Daoy (cell line): Measurements from ENCODE around the gene AHDC1. TPM values are rescaled to one million over a fixed set of nuclear protein-coding genes. Genes with fewer than 3 reads are reported as not detected.

Source experiments
- DNase-seq: peaks from one replicate; pipeline ENCODE4 v3.0.0-alpha.2; 2015; ENCODE audit warnings: low read depth
- total RNA-seq: library from RNA; depleted of rRNA; stranded (reverse); fragments of >200 nt; shearing (Covaris generic); gene quantifications from 2 replicates; pipeline ENCODE4 v1.2.3, GENCODE V29; 2014

The AHDC1 gene
- total RNA-seq, 1 experiment from 2014 or later = 4.7 TPM

DNA sequence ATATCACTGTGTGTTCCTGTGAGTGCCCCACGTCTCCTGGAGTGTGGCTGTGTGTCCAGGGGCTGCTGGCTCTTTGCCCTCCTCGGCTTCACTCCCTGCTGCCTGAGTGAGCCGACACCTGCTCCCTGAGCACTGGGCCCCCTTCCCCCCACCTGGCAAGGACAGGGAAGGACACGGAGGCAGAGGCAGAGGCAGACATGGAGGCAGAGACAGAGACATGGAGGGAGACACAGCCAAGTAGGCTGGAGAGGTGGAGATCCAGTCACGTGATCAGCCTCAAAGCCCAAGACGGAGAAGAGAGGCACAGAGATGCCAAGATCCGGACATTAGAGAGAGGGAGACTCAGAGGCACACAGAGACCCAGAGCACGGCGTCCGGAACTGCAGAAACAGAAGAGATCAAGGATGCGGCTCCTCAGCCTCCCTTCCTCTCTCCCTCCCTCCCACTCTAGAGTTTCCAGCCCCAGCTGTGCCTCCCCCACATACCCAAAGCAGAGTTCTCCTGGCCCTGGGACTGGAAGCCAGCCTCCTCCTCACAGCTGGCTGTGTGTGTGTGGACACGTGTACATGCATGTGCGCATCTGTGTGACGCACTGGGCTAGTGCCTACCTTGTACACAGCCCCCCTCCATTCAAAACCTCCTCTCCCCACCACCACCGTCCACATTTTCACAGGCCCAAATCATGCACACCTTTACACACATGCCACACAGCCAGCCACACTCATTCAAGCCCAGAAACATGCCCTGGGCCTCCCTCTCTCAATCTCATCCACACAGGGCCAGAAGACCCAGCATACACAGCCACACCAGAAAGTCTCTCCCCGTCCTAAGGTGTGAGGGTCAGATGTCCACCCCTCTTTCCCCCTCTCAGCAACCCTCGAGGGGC, 74.9 kb downstream of the AHDC1 start:
- no peak for DNase-seq

DNA sequence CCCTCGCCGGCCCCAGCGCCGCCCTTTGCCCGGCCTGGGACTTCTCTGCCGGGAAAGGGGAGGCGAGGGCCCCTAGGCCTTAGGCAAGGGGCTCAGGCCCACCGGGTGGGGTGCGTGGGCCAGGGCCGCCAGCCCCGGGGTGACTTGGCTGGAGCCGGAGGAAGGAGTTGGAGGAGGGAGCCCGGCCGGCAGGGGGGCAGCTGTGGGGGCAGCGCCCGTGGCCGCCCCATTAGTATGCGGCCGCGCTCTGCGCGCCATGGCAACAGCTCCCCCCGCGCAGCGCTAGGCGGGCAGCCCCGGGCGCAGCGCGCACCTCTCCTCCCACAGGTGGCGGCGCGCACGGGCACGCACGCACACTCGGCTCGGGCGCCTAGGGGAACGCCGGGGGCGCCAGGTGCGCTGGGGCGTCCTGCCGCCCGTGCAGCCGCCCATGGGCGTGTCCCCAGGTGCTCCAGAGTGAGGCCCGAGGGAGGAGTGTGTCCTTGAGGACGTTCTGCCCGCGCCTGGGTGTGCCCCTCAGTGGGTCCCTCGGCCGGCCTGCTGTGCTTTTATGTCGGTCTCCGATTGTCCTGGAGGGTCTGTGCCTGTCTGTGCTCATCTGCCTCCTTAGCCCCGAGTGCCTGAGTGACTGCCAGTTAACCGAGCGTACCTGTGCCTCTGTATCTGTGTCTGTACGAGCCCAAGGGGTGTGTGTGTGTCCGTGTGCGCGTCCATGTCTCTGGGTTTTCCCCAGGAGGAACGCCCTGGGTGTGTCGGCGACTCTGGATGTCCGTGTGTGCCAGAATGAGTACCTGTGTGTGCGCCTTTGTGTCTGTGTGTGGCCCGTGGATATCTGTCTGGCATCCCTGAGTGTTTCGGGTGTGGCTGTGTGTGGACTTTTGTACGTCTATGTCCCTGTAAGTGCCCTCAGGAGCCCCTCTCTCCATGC, 75.8 kb downstream of the AHDC1 start:
- no peak for DNase-seq

DNA sequence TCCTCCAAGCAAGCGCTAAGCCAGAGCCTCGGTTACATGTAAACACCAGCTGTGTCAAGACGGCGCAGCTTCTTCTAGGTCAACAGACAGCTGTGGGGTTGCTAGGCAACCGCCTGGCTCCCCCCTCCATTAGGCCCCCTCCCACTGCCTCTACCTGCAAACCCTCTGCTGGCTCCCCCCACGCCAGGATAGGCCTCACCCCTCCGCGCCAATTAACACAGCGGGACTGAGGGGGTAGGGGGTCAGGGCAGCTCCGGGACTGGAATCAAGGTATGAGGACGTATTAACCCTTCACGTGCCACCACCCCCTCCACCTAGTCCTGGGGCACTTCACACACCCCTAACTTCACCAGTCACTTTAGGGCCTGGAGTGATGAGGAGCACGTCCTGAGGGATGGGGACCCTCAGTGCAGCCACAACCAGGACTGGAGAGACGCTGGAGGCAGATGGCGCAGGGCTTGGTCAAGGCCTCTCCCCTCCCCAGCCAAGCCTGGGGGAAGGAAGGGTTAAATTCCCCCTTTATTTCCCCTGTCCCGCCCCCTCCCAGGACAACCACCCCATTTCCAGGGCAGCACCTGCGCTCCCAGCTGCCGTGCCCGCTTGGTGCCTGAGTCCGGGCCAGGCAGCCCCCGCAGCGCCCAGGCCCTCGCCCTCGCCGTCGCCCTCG, 76.6 kb downstream of the AHDC1 start:
- no peak for DNase-seq

DNA sequence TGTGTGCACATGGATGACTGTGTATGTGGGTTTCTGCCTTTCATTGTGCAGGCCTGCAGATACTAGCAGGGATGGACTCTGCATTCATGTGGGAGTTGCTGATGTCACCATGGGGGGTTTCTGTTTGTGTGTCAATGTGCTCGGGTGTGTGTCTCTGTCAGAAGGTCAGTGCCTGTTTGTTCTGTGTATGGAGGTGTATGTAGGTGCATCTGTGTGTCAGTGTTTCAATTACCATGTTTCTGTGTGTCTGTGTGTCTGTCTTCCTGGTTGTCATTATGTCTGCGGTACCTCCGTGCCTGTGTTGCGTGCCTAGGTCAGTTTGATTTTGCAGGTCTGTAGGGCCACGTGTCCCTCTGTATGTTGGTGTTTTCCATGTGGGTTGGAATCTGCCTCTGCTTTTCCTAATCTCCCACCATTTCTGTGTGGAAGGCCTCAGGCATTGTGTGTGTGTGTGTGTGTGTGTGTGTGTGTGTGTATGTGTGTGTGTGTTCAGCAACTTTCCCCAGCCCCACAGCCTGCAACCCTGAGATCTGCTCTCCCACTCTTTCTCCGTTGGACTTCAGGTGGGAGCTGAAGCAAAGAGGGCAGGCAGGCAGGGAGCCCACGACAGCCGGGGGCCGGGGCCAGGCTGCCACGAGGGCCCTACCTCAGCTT, 77.2 kb downstream of the AHDC1 start:
- DNase-seq = no peak

DNA sequence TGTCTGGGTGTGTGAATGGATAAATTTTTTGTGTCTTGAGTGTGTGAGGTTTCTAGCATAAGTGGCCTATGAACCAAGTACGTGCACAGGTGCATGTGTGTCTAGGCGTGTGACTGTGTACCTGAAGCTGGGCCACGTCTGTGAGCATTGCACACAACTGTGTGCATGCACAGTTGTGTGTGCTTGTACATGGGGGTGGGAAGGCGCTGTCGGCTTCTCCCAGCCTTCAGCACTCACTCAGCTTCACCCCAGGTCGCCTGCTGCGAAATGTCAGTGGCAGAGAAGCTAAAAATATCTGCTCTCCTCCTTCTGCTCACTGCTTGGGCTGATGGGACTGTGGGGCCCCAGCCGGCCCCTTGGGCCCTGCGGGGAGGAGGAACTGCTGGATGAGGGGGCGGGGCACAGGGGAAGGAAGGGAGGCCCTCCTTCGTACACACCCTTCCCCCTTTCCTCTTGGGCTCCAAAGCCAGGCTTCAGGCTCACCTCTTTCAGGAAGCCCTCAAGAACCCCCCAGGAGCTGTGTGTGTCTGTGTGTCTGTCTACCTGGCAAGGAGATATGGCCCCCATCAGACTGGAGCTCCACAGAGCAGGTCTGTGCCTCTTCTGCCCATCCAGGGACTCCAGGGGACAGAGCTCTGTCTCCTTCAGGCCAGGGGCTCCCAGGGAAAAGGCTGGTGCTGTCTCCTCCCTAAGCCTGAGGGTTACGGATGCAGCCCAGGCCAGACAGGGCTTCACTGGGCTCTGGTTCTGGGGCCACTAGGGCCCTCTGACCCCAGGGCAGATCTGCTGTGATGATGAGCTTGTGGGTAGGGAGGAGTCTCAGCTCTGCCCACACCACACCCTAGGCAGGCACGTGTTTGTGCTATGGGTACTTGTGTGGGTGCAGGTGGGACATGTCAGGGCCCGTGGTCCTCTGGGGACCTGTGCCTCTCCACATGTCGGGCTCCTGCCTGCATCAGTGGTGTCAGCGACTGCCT, 78.4 kb downstream of the AHDC1 start:
- DNase-seq = peak; percentile 49

DNA sequence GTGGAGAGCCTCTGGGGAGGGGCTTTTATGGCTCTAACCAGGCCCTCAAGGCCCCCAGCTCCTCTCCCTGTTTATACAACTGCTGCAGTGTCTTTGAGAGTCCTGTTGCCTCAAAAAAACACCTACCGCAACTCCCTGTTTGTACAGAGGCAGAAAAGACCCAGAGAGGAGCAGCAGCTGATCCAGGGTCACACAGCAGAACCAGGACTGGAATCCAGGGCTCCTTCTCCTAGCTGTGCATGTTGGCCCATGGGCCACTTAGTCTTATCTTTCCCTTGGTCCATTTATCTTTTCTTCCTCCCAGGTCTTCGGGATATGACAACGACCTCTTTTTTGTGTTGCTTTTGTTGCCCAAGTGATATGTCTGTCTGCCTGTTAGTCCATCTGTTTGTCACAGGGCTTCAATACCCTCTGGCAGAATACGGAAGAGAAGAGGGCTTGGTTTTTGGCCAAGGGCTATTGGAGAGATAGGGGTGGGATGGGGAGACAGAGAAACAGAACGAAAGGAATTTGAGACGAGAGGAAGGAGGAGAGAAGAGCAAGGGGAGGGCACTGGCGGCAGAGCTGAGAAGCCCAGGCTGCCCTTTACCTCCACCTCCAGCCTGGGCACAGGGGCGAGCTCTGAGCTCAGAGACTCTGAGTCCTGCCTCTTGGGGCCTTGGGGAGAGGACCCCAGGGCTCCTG, 80.5 kb downstream of the AHDC1 start:
- DNase-seq = no peak

DNA sequence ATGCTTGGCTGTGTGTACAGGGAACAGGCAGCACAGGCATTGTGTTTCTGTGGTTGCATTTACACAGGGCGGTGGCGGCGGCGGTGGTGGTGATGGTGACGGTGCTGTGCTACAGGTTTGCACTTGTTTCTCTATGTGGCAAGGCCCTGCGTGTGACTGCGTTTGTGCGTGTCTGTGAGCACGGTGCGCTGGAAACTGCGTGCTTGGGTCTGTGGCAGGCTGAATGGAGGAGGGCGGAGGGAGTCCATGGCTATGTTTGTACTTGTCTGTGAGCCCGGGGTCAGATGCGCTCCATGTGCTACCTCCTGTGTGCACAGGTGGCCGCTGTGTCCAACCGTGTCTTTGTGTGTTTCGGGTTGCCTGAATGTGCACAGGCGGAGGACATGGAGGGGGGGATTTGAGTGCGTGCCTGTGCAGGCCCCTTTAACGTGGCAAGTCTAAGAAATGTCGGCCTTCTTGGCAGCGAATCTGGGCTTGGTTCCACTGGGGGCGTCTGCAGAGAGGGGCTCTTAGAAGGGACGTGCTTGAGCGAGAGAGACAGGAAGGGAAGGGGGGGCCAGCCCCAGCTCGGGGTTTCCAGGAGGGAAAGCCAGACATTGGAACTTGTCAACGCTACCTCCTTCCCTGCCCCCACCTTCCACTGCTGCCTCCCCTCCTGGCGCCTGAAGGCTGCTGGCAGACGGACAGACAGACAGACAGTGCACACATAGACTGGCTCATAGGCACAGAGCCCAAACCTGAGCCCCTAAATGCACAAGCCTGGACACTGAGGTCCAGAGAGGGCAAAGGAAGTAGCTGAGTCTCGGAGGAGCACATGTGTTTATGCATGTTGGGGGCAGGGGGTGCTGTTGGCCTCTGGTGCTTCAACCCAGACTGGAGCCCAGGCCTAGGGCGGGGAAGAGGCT, 81.3 kb downstream of the AHDC1 start:
- no peak for DNase-seq

DNA sequence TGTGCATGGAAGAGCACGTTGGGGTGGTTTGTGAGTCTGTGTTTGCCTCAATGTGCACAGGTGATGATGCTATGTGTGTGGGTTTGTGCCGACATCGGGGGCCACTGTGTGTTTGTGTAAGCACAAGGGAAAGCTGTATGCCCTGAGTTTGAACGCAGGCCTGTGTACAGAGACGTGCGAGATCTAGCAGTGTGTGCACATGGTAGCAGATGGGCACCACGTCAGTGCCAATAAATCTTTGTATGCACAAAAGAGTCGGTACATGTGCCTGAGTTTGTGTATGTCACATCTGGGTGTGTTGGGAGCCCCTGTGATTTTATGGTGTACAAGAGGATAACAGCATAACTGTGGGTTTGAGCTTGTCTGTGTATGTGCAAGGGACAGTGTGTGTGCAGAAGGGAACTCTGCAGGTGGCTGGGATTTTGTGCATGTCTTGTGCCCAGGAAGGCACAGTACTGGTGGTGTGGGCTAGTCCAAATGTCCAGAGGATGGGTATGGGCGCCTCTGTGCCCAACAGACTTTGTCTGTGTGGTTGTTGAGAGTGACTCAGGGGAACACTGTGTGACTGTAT, 82.0 kb downstream of the AHDC1 start:
- DNase-seq = no peak

DNA sequence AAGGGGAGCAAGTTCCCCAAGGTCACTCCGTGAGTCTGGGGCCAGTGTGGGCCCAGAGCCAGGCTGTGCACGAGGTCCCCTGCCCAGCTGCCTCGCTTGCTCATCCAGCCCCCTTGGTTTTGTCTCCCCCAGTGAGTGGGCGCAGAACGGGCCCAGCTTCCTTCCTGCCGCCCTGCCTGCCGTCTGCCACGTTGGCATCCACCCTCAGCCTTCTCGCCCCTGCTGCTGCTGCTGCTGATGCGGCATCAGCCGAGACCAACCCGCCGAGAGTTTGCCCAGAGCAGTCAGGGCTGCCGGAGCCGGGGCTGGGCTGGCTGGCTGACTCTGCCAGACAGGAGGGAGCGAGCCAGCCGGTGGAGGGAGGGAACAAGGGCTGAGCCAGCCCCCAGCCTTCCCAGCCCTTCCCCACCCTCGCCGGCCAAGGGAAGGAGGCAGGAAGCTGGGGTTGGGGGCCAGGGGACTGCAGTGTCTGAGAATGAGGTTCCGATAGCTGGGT, 82.6 kb downstream of the AHDC1 start:
- DNase-seq = no peak

DNA sequence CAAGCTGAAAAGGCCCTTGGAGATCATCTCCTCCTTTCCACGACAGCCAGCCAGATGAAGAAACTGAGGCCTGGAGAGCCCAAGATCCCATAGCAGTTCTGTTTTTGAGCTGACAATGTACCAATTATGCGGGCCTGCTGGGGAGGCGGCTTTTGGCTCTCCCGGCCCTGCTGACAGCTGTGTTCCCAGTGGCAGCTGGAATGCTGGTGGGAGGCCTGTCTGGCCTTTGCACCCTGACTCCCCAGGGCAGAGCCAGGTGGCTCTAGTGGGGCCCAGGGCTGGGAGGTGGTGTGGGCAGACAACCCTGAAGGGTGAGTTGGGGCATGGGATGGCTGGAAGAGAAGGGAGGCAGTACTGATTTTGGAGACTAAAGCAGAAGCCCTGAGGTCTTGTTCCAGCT, 83.3 kb downstream of the AHDC1 start:
- no peak for DNase-seq

DNA sequence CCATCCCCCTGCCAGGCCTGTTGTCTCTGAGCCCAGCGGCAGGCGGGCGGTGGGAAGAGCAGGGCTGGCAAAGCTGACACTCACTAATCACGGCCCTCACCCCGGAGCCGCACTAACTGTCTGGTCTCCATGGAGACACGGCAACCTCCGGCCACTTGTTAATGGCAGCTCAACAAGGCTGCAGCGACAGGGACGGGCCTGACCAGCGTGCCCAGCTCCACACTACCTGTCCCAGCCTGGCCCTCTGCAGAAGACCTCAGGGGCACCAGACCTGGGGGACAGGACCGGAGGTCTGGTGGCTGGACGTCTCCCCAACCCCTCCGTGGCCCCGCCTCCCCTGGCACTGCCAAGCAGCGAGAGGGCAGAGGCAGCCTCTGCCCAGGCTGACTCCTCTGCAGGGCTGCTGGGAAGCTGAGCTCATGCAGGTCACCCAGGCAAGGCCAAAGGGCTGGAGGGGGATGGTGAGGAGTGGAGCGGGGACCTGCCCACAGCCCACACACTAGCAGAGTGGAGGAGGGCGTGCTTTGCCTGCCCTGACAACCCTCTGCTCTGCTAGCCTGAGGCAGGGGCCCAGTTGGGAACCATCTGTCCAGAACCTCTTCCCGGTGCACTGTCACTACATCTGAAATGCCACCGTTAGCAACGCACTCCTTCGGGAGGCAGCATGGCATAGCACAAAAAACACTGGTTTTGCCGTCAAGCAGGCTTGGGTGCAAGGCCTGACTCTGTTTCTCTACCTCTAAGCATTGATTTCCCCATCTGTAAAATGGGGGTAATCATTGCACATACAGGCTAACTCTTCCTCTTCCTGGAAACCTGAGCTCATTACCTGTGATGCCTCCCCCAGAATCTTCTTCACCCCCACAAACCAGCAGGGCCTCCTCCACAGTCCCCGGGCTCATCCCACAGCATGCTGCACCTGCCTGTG, 84.3 kb downstream of the AHDC1 start:
- DNase-seq = no peak

DNA sequence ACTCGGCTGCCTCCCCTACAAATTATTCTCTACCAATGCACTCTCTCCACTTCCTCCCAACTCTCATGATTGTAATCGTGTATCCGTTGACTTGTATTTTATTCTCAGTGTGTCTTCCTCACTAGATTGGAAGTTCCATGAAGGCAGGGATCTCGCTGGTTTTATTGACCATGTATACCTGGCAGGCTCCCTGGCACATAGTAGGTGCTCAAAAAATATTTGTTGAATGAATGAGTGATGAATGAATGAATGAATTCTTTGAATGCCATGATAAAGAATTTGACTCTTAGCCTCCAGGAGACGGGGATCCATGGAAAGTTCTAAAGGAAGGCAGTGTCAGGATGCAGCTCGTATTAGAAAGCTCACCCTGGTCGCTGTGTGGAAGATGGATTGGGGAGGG, 85.1 kb downstream of the AHDC1 start:
- DNase-seq = no peak

DNA sequence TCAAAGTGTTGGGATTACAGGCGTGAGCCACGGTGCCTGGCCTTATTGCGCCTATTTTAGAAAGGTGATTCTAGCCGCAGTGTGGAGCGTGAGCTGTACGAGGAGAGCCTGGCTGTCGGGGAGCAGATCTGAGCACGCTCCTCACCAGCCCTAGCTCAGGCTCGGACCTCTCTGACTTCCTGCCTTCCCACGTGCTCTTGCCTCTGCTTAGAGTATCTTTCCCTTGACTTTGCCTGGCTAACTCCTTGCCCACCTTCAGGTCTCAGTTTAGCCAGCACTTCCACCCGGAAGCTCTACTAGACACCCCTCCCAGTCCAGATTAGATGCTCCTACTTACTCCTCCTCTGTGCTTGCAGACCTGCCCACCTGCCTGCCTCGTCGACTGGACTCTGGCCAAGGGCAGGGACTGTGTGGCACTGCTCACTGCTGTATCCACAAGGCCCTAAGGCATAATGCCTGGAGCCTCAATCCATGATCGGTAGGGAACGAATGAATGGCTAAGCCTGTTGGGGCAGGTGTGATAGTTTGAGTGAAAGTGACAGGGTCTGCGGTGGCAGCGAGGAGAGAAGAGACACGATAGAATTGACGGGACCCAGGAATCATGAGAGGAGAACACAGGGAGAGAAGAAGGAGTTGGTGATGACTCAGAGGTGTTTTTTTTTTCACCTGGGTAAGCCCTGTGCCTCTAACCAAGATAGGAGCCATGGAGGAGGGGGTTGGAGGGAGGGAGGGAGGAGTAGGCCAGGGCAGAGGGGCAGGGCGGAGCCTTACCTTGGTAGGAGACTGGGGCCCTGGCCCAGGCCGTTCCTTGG, 85.8 kb downstream of the AHDC1 start:
- DNase-seq = no peak

DNA sequence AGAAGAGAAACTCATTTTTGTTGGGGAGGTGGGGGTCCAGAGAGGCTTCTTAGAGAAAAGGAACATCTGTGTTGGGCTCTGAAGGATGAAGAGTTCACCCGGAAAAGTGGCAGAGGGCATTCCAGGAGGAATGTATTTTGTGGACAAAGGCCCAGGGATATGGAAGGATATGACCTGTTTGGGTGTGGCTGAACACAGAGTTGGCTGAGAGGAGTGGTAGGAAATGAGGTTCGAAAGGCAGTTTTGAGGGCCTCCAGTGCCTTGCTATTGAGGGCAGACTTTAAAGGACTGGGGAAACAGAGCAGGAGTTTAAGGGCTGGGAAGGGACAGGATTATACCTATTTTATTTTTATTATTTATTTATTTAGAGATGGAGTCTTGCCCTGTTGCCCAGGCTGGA, 86.6 kb downstream of the AHDC1 start:
- no peak for DNase-seq

DNA sequence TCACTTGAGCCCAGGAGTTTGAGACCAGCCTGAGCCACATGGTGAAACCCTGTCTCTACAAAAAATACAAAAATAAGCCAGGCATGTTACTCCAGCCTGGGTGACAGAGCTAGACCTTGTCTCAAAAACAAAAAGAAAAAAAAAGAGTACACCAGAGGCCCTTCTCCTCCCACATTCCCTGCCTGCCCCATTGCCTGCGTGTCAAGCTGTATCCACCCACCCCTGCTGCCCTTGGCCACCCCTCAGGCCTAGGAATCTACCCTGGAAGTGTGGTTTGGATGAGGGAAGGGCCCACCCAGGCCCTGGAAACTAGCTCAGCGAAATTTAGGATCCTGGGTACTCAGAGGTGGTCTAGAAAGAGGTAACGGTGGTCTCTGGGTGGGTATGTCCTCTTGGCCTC, 88.3 kb downstream of the AHDC1 start:
- no peak for DNase-seq

DNA sequence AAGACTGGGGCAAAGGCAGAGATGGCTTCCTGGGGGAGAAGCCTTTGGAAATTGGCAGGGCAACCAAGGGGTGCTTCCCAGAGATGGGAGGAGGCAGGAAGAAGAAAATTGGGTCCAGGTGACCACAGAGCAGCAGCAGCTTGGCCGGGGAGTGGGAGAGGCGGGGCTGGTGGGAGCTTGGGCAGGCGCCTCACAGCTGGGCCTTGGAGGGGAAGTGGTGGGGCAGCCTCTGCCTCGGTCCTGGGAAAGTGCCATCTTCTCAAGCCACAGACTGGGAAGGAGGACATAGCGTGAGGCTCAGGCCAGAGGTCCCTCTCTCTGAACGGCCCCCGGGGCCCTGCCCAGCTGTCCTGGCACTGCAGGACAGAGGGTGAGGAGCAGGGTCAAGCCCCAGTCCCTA, 90.0 kb downstream of the AHDC1 start:
- DNase-seq = no peak
